HCT116 (cell line): ENCODE measurements around the gene CADPS2.

Experiments used
- ATF3 ChIP-seq: IDR thresholded peaks from 2 replicates; pipeline ENCODE4 v1.6.1; 2012
- CTCF ChIP-seq, 3 experiments: fragments of 200-600 bp in 1 of 3; sonication (generic) in 1 of 3; IDR thresholded peaks in 2 of 3; conservative IDR thresholded peaks in 1 of 3; 2 replicates each; pipeline ENCODE4 v1.5.1; 2012 to 2017; ENCODE audit warnings: low read depth in 2 of 3, low read length in 2 of 3, antibody characterized with exemption in 1 of 3, borderline replicate concordance in 1 of 3, control low read depth in 1 of 3, mild to moderate bottlenecking in 1 of 3, mixed read lengths in 1 of 3, mixed run types in 1 of 3, moderate library complexity in 1 of 3; ENCODE audit not compliant: insufficient read depth in 1 of 3
- EGR1 ChIP-seq: IDR thresholded peaks from 2 replicates; pipeline ENCODE4 v1.6.1; 2012; ENCODE audit warnings: low read depth
- EZH2 ChIP-seq: fragments of 200-600 bp; sonication (generic); IDR thresholded peaks from 2 replicates; pipeline ENCODE4 v1.6.1; 2017; ENCODE audit warnings: antibody characterized with exemption, mixed run types
- EZH2phosphoT487 ChIP-seq: fragments of 200-600 bp; IDR thresholded peaks from 2 replicates; pipeline ENCODE4 v1.6.1; 2018; ENCODE audit warnings: antibody characterized with exemption, borderline replicate concordance
- JUND ChIP-seq: IDR thresholded peaks from 2 replicates; pipeline ENCODE4 v1.6.1; 2012
- POLR2A ChIP-seq: IDR thresholded peaks from 2 replicates; pipeline ENCODE4 v1.7.0; 2011; ENCODE audit warnings: borderline replicate concordance; ENCODE audit not compliant: insufficient read depth, insufficient read length; ENCODE audit errors: extremely low read depth
- POLR2AphosphoS5 ChIP-seq: IDR thresholded peaks from 2 replicates; pipeline ENCODE4 v1.6.1; 2011; ENCODE audit warnings: mild to moderate bottlenecking, low read depth, low read length, moderate library complexity
- RAD21 ChIP-seq: IDR thresholded peaks from 2 replicates; pipeline ENCODE4 v1.6.1; 2012; ENCODE audit warnings: low read depth, mild to moderate bottlenecking
- REST ChIP-seq: IDR thresholded peaks from 2 replicates; pipeline ENCODE4 v1.6.1; 2012; ENCODE audit warnings: low read depth
- SP1 ChIP-seq: IDR thresholded peaks from 2 replicates; pipeline ENCODE4 v1.6.1; 2012; ENCODE audit warnings: low read depth
- ZFX ChIP-seq: fragments of 450-650 bp; IDR thresholded peaks from 2 replicates; pipeline ENCODE4 v1.6.1; 2017

- no peak for TF ChIP-seq REST
- no peak for TF ChIP-seq CTCF (IDR thresholded peaks at IDR 0.05 in 2 of 3, conservative IDR thresholded peaks at IDR 0.05 in 1 of 3; ENCODE audit: borderline replicate concordance in 1 of 3, insufficient read depth in 1 of 3, low read depth in 2 of 3, low read length in 2 of 3)
- no peak for TF ChIP-seq POLR2AphosphoS5
- TF ChIP-seq JUND = no peak
- no peak for TF ChIP-seq POLR2A
- TF ChIP-seq SP1 = no peak
- TF ChIP-seq ATF3 = no peak
- no peak for TF ChIP-seq ZFX
- TF ChIP-seq EZH2 = no peak
- TF ChIP-seq EZH2phosphoT487 = no peak
- no peak for TF ChIP-seq EGR1
- TF ChIP-seq RAD21 = no peak
These were observed 488.9 kb downstream of the CADPS2 start for GRCh38 chr7:122397381-122397780.
